Measurements from ENCODE around the gene TGM6.

Gene TGM6

GRCh38 chr20:2380601-2381000 lies at the start of gene TGM6:
Gene TGM6 (plus strand): TSS chr20:2380901. CDS start chr20:2380969, 68 bp downstream.
- TF ChIP-seq, protein P1, sequence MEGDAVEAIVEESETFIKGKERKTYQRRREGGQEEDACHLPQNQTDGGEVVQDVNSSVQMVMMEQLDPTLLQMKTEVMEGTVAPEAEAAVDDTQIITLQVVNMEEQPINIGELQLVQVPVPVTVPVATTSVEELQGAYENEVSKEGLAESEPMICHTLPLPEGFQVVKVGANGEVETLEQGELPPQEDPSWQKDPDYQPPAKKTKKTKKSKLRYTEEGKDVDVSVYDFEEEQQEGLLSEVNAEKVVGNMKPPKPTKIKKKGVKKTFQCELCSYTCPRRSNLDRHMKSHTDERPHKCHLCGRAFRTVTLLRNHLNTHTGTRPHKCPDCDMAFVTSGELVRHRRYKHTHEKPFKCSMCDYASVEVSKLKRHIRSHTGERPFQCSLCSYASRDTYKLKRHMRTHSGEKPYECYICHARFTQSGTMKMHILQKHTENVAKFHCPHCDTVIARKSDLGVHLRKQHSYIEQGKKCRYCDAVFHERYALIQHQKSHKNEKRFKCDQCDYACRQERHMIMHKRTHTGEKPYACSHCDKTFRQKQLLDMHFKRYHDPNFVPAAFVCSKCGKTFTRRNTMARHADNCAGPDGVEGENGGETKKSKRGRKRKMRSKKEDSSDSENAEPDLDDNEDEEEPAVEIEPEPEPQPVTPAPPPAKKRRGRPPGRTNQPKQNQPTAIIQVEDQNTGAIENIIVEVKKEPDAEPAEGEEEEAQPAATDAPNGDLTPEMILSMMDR (IDR thresholded peaks at IDR 0.05; ENCODE audit: low read depth, low read length): no peak
- DNase-seq (ENCODE audit: extremely low read depth, low read depth): no peak

- DNase-seq (ENCODE audit: extremely low read depth, low read depth): no peak
- TF ChIP-seq, protein P1 (IDR thresholded peaks at IDR 0.05; ENCODE audit: low read depth, low read length): no peak
Observed at GRCh38 chr20:2331106-2331505, 49.6 kb upstream of the TGM6 start.

- no peak for DNase-seq (ENCODE audit: extremely low read depth, low read depth)
- TF ChIP-seq, protein P1 (IDR thresholded peaks at IDR 0.05; ENCODE audit: low read depth, low read length): no peak
Observed at GRCh38 chr20:2331901-2332565, 48.7 kb upstream of the TGM6 start.

GRCh38 chr20:2332711-2333110 lies 48.0 kb upstream of the TGM6 start:
- DNase-seq (ENCODE audit: extremely low read depth, low read depth): no peak
- TF ChIP-seq, protein P1 (IDR thresholded peaks at IDR 0.05; ENCODE audit: low read depth, low read length): no peak

DNA sequence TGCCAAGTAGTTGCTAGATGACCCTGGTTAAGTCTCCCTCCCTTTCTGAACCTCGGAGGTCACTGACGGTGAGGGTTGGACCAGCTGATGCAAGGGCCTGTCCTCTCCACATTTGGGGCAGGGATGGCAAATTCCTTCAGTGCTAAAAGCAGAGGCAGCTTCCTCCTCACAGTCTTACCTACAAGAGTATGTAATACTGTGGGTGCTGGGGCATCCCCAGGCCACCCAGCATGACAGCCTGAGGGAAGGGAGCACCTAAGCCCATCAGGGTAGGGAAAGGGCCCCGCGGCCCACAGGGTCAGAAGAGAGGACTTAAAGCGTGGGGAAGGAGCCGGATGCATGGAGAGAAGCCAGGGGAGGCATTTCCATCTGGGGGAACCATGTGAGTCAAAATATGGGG lies 46.9 kb upstream of the TGM6 start:
- TF ChIP-seq, protein P1 (IDR thresholded peaks at IDR 0.05; ENCODE audit: low read depth, low read length): no peak
- no peak for DNase-seq (ENCODE audit: extremely low read depth, low read depth)

GRCh38 chr20:2335096-2335870 lies 45.4 kb upstream of the TGM6 start:
- TF ChIP-seq, protein P1 (IDR thresholded peaks at IDR 0.05; ENCODE audit: low read depth, low read length): no peak
- no peak for DNase-seq (ENCODE audit: extremely low read depth, low read depth)

- DNase-seq (ENCODE audit: extremely low read depth, low read depth): no peak
- TF ChIP-seq, protein P1 (IDR thresholded peaks at IDR 0.05; ENCODE audit: low read depth, low read length): no peak
Observed at GRCh38 chr20:2336471-2336870, 44.2 kb upstream of the TGM6 start.
